OCI-M1 (cell line): ENCODE results near the gene PPP6C.
"Not testable (repeated sequence)": the region's sequence is repeated elsewhere in the genome, so short reads cannot be mapped to it uniquely, and the experiment has no call there.

Source experiments
- DNase-seq: peaks from one replicate; lab custom pipeline; 2025; lab: John Stamatoyannopoulos, UW

Gene PPP6C

DNA sequence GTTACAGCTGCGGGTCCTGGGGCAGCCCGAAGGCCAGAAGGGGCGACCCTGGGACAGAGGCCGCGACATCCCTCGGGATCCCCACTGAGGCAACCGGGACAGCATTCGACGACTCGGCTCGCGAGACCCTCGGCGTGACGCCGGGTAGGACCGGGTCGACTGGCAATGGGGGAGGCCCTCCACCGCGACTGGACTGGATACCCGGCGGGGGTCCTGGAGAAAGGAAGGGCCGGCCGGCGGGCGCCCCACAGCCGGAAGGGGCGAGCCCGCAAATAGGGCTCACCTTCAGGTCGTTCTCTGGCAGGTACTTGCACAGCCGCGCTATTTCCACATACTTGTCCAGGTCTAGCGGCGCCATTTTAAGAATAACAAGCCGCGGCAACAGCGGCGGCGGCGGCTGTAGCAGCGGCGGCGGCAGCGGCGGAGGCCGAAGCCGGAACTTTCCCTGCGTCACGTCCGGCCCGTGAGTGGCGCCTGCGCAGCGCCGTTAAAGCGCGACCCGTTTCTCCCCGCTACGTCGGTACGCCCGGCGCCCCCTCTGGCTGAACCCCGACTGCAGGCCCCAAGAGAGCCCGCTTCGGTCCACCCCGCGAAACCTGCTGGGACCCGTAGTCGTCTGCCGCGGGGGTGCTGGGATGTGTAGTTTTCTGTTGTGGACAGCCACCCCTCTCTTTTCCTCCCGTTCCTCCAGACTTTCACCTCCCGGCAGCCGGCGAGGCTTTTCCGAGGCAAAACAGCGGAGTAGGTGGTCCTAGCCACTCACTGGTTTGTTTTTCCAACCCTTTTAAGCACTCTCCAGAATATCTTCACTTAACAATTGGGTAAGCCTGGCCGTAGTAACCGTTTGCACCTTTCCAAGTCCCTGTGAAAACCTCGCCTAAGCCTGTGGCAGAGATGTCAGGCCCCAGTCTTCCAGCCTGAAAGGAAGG lies at the start of gene PPP6C:
Gene PPP6C, minus strand, starts transcription at position 443 of the 929 bp plus-strand sequence. Its CDS starts 85 bp downstream, at position 358.
- DNase-seq = peak; percentile 97

DNA sequence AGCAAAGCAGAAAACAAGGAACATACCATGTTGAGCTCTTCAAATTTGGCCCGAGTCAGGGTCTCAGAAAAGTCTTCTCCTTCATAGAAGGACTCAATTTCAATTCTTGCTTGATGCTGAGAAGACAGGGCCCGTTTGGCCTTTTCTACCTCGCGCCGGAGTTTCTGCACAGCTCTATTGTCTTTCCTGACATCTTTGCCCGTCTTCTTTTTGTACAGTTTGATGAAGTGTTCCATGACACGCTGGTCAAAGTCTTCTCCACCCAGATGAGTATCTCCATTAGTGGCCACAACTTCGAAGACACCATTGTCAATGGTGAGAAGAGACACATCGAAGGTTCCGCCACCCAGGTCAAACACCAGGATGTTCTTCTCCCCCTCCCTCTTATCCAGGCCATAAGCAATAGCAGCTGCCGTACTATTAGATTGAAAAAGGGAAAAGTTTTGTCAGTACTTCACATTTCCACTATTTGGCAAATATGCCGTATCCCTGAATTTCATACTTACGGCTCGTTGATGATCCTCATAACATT lies 49.4 kb upstream of the PPP6C start:
- no peak for DNase-seq

DNA sequence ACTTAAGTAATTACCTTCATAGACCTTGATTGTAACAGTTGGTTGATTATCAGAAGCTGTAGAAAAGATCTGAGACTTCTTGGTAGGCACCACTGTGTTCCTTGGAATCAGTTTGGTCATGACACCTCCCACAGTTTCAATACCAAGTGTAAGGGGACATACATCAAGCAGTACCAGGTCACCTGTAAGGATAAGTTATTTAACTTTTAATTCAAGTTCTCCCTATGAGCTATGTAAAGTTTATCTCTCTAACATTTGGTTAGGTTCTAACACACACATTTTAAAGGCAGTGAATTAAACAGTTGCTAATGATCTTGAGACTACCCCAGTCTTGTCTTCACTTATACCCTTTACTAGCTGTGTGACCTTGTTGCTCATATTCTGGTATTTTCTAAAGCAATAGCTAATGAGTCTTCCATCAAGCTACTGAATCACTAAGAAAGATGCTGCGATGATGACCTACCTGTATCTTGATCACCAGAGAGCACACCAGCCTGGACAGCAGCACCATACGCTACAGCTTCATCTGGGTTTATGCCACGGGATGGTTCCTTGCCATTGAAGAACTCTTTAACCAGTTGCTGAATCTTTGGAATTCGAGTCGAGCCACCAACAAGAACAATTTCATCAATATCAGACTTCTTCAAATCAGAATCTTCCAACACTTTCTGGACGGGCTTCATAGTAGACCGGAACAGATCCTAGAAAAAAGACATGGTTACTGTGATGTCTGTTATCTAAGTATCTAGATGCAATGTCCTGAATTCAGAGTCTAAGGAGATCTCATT lies 48.7 kb upstream of the PPP6C start:
- peak; percentile 44 for DNase-seq

DNA sequence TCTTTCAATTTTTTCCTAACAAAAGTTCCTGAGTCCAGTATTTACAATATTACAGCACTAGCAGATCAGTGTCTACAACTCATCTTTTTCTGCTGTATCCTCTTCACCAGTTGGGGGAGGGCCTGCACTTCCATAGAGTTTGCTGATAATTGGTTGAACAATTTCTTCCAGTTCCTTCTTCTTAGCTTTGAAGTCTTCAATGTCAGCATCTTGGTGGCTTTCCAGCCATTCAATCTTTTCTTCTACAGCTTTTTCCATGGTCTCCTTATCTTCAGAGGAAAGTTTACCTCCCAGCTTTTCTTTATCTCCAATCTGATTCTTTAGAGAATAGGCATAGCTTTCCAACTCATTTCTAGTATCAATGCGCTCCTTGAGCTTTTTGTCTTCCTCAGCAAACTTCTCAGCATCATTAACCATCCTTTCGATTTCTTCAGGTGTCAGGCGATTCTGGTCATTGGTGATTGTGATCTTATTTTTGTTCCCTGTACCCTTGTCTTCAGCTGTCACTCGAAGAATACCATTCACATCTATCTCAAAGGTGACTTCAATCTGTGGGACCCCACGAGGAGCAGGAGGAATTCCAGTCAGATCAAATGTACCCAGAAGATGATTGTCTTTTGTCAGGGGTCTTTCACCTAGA lies 47.0 kb upstream of the PPP6C start:
- peak; percentile 54 for DNase-seq

DNA sequence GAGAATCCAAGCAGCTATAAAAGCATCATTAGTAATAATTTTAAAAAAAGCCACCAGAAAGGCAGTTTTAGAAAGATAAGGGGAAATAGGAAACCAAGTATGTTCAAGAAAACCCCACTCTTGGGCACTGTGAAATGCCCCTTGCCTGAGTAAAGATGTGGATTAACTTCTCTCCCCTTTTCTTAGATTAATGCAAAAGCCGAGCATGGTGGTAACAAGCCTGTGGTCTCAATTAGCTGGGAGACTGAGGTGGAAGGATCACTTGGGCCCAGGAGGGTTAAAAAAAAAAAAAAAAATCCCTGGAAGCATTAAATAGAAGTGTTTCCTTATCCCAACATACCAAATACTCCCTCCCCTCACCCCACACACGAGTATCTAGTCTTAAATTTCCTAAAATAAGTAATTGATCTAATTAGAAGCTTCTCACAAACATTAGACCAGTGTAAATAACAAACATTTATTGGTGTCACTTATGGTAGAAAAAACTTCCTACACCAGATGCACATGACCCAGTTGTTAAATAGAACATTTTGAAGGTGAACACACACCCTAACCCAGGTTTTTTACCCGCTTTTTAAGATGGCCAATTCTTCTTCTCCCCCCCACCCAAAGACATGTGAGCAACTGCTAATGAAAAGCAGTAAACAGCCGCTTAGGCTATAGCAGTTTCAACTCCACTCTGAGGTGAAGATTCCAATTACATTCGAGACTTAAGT lies 46.4 kb upstream of the PPP6C start:
- DNase-seq = peak; percentile 54

DNA sequence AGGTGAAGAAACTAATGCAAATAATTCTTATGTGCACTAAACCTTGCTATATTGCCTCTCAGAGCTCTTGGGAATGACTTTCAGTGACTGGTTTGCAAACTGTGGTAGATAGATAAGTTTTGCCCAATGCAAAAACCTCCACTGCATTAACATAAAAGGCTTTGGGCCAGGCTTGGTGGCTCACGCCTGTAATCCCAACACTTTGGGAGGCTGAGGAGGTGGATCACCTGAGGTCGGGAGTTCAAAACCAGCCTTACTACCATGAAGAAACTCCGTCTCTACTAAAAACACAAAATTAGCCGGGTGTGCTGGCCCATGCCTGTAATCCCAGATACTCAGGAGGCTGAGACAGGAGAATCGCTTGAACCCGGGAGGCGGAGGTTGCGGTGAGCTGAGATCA lies 44.5 kb upstream of the PPP6C start:
- peak; percentile 55 for DNase-seq

DNA sequence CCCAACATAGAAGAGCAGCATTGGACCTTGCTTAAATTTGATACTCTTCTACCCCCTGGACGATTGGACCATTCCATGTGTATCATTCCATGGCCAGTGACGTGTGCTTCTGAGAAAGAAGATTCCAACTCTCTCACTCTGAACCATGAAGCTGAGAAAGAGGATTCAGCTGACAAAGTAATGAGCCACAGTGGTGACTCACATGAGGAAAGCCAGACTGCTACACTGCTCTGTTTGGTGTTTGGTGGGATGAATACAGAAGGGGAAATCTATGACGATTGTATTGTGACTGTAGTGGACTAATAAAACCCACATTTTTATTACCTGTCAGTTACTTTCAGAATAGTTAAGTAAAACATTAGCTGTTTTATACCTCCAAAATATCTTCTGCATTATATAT lies 44.1 kb upstream of the PPP6C start:
- DNase-seq = peak; percentile 55

DNA sequence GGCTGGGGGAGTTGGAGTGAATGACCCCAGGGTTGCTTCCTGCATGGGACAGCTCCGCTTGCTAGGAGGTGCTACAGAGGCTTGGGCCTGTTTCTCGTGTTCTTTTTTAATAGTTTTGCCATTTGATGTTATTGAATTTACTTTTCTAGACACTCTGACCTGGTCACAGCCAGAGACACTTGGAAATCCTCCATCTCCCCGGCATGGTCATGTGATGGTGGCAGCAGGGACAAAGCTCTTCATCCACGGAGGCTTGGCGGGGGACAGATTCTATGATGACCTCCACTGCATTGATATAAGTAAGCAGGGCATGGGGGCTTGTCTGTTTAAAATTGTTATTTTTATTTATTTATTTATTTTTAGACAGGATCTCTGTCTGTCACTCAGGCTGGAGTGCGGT lies 38.2 kb upstream of the PPP6C start:
- no peak for DNase-seq

DNA sequence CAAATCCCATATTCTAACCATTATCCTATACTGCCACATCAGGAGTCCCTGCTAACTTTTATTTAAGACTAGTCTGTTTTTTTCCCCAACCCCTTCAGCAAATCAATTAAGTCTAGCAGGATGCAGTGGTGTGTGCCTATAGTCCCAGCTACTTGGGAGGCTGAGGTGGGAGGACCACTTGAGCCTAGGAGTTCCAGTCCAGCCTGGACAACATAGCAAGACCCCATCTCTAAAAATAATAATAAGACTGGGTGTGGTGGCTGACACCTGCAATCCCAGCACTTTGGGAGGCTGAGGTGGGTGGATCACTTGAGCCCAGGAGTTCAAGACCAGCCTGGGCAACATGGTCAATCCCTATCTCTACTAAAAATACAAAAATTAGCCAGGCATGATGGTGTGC lies 35.3 kb upstream of the PPP6C start:
- DNase-seq = not testable (repeated sequence)

DNA sequence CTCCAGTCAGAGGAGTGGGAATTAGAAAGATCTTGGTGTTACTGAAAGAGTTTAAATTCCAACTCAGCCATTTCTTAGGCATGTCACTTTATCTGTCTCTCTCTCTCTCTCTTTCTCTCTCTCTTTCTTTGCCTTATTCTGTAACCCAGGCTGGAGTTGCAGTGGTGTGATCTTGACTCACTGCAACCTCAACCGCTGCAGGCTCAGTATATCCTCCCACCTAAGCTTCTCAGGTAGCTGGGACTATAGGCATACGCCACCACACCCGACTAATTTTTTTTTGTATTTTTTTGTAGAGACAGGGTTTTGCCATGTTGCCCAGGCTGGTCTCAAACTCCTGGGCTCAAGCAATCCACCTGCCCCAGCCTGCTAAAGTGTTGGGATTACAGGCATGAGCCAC lies 29.0 kb upstream of the PPP6C start:
- no peak for DNase-seq

DNA sequence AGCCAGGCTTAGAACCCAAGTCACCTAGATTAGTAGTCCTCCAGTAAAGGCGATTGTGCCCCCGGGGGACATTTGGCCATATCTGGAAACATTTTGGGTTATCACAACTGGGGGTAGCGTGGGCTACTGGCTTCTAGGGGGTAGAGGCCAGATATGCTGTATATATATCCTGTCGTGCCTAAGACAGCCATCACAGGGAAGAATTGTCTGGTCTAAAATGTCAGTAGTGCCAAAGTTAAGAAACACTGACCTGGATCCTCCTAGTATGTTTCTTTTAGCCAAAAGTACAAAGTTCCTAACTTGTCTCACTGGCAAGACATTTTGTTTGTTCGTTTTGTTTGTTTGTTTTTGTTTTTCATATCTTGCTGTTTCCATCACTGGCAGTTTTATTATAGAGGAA lies 24.6 kb upstream of the PPP6C start:
- no peak for DNase-seq

DNA sequence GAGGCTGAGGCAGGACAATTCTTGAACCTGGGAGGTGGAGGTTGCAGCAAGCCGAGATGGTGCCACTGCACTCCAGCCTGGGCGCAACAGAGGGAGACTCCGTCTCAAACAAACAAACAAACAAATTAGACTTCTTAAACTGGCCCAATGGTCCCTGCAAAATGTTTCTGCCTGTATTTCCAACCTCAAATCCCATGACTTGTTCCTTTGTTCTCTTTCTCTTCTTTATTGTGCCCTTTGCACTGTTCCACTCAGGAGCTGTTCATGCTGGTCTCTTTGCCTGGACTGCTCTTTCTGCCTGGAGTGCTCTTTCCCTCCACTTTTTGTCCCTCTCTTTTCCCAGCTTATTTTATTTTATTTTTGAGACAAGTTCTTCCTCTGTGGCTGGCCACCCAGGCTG lies 14.9 kb upstream of the PPP6C start:
- no peak for DNase-seq

DNA sequence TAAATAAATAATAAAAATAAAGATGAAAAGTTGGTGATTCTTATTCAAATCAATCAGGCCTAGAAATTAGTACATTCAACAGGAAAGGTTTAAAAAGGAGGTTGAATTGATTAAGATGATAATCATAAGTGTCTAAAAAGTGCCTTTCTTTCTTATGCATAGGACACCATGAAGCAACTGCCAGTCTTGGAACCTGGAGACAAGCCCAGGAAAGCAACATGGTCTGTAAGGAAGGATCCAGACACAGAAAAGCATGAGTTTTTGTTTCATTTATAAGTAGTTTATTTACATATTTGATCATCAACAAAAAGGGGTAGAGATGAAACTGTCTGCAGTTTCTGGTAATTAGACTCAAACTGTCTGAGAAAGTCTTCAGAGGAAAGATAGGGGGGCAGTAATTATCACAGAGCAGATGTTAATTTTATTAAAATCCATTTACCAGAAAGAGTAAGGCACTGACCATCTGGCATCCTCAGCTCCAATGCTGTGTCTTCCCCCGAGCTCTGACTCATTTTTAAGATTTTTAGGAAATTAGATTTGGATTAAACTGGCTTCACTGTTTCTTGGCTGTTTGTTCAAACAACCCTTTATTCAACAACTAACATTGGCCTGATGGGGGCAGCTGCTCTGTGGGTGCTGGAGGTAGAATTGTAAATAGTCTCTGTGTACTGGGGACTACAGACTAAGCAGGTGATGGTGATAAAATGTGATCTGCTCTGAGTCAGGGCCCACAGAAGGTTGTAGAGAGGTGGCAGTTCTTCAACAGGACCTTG lies 13.4 kb upstream of the PPP6C start:
- DNase-seq = no peak

DNA sequence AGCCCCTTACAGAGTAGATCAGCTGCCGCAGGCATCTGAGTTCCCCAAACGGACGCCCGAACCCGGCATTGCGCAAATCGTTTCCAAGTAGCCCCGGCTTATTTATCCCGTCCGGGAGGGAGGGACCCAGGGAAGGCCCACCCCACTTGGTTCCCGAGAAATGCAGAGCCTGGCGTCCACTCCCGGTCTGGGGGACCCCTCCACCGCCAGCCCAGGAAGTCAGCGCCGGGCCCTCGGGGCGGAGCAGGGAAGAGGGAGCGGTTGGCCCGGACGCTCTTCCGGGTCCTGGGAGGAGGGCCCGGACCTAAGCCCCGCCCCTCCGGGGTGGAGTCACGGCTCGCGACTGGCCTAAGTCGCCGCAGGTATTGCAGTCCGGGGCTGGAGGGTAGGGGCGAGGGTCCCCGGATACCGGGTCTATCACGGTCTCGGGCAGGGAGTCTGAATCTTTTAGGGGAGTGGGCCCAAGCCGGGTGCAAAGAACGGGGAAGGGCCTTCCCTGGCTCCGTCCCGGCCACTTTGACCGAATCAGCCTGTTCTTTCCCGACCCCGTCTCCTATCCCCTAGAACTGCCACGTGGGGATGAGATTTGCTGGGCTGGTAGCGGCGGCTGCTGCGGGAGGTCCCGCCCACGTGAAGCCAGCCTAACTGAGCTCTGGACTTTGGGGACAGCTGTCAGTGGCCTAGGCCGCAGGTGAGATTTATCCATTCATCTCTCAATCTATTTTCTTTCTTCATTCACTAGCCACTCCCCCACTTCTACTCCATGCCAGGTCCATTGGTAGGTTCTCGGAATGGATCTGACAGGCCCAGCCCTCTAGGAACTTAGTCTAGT lies 10.8 kb upstream of the PPP6C start, which contains the start of gene RABEPK:
Gene RABEPK, plus strand, starts transcription at position 327 of the 832 bp plus-strand sequence. CDS start 2,472 bp downstream, outside the sequence.
- DNase-seq = peak; percentile 96

DNA sequence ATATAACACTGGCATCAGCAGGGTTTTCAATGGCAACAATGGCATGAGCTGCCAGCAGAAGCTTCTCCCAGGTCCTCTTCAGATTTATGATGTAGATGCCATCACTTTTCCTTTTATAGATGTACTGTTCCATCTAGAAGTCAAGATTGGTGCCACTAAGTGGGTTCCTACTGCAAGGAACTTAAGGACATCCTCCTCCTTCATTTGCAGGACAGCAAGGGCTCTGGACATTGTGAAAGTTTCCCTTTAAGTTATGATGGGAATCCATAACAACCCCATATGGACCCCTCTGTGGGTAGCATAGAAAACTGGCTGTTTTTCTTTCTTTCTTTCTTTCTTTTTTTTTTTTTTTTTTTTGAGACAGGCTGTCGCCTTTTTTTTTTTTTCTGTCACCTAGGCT lies 6.0 kb upstream of the PPP6C start:
- not testable (repeated sequence) for DNase-seq

DNA sequence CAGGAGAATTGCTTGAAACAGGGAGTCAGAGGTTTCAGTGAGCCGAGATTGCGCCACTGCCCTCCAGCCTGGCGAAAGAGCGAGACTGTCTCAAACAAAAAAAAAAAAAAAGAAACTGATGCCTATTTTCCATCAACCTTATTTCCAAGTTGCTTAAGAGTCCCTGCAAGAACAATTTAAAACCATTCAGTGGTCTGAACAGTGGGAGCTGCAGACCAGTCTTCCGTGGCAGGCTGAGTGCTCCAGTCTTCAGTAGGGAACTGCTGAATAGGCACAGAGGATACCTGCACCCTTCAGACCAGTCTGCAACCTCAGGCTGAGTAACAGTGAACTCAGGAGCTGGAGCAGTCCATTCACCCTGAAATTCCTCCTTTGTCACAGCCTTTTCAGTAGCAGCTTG lies 4.9 kb upstream of the PPP6C start:
- not testable (repeated sequence) for DNase-seq

DNA sequence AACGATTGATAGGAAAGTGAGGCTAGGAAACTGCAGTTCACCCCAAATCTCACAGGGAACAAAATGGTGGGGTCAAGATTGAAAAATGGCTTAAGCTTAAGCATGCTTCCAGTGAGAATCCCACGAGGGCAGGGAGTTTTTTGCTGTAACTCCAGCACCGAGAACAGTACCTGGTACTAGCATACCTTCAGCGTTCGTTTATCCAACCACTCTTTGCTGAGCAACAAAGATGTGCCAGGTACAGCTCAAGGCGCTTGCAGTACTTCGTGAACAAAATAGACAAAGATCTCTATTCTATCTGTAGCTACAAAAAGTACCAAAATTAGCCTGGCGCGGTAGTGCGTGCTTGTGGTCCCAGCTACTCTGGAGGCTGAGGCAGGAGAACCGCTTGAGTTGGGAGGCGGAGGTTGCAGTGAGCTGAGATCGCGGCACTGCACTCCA lies 778 bp upstream of the PPP6C start:
- no peak for DNase-seq

DNA sequence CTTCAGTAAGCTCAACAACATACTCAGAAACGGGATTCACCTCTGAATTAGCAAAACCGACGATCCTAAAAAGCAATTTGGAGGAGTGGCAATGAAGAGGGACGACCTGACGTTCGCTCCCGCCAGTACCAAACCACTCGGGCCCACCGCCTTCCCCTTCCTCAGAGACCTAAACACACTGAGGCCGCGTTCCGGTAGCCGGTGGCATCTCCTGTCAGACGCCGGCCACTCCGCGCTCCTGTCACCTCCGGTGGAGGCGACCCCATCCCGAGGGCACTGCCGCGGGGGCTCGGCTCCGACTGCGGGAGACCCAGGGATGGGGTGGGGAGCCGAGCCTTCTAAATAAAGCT lies 617 bp downstream of the PPP6C start:
- peak; percentile 39 for DNase-seq

DNA sequence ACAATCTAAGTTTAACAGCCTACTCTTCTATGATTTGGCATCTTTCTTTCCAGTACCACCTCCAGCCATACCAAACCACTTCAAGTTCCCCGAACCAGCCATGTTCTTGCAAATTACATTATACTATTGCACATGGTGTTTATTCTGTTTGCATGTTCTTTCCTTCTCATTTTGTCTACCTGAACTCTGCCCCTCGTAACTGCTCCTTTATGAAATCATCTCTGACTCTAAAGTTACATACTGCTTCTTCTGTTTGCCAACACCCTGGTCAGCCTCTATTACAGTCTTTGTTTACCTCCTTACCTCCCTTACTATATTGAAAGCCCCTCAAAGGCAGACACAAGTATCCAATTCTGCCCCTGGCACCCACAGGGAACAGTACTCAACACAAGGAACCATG lies 6.0 kb downstream of the PPP6C start:
- DNase-seq = no peak

DNA sequence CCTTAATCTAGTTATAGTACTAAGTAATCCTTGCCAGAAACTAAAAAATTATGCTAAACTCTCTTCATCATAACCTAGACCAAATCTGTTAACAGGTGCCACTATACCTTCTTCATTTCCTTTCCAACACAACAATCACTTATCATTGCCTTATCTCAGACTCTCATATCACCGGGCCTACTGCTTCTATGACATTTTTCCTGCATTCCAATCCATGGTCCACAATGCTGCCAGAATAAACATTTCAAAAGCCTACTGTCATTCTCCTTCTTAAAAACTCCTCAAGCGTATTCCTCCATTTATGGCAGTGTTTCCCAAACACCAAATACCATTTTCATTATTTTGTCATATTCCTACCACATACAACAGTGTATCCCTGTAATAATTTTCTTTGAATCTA lies 6.5 kb downstream of the PPP6C start:
- no peak for DNase-seq
